T-helper 2 cell treated with Interferon-gamma antibody and Interleukin-4, amounts not matched to agents 5 μg/mL and 100 μg/mL, for 36 hours (primary cell): Measurements from ENCODE around the gene WDR83.

Experiments
- DNase-seq: peaks from one replicate; pipeline ENCODE4 v3.0.0; 2021; ENCODE audit warnings: low spot score
- H3K27ac Mint-ChIP-seq: one replicate; pipeline ENCODE4 v1.8.0; 2021; ENCODE audit warnings: mild to moderate bottlenecking, mixed read lengths
- H3K27me3 Mint-ChIP-seq: one replicate; pipeline ENCODE4 v1.8.0; 2021; ENCODE audit warnings: low read depth, mixed read lengths
- H3K36me3 Mint-ChIP-seq: one replicate; pipeline ENCODE4 v1.8.0; 2021; ENCODE audit warnings: low read depth, mixed read lengths
- H3K4me1 Mint-ChIP-seq: one replicate; pipeline ENCODE4 v1.8.0; 2021; ENCODE audit warnings: low read depth, mixed read lengths
- H3K4me3 Mint-ChIP-seq: one replicate; pipeline ENCODE4 v1.8.0; 2022; ENCODE audit warnings: mild to moderate bottlenecking, moderate library complexity, mixed read lengths
- H3K9me3 Mint-ChIP-seq: one replicate; pipeline ENCODE4 v1.8.0; 2021; ENCODE audit warnings: mixed read lengths

WDR83 gene

GRCh38 chr19:12722566-12723380, 56.2 kb downstream of the WDR83 start:
- peaks cover 14% of the 10 kb centered on the region for H3K4me1 Mint-ChIP-seq

GRCh38 chr19:12723381-12723640, 56.7 kb downstream of the WDR83 start:
- Mint-ChIP-seq H3K4me3 (peak overlapping the region; percentile 89), H3K4me1 (peaks cover 14% of the 10 kb centered on the region), H3K9me3 (no peaks in the 10 kb centered on the region), H3K36me3 (peaks cover 30% of the 10 kb centered on the region), H3K27ac (peak overlapping the region; percentile 79), H3K27me3 (no peaks in the 10 kb centered on the region)
- no peak for DNase-seq

More at GRCh38 chr19:12722566-12723380, 56.2 kb downstream of the WDR83 start:
- Mint-ChIP-seq H3K36me3 (peaks cover 26% of the 10 kb centered on the region), H3K27me3 (no peaks in the 10 kb centered on the region), H3K27ac (peak overlapping the region; percentile 79), H3K9me3 (no peaks in the 10 kb centered on the region), H3K4me3 (peak overlapping the region; percentile 89)
- peak; percentile 94 for DNase-seq

GRCh38 chr19:12723641-12724426, 57.2 kb downstream of the WDR83 start, which contains the start of gene TNPO2:
TSS of gene TNPO2 (minus strand) at chr19:12723932. CDS start at chr19:12720977, 2,955 bp downstream.
- Mint-ChIP-seq H3K9me3 (no peaks in the 10 kb centered on the region), H3K27me3 (no peaks in the 10 kb centered on the region), H3K36me3 (peaks cover 28% of the 10 kb centered on the region), H3K27ac (peak within 1 kb of the TSS; percentile 79), H3K4me3 (peak within 1 kb of the TSS; percentile 89), H3K4me1 (peaks cover 14% of the 10 kb centered on the region)
- peak; percentile 74 for DNase-seq
